NT2/D1 (cell line): ENCODE data around the gene LRCH2.

Experiments
- DNase-seq: peaks from one replicate; pipeline ENCODE4 v3.0.0-alpha.2; 2011; ENCODE audit warnings: low read depth, low spot score
- H3K27me3 ChIP-seq: 2 replicates; pipeline ENCODE4 v1.6.0; 2011; ENCODE audit warnings: mild to moderate bottlenecking; ENCODE audit not compliant: insufficient read length, insufficient read depth
- H3K36me3 ChIP-seq: 2 replicates; pipeline ENCODE4 v1.6.1; 2011; ENCODE audit warnings: mild to moderate bottlenecking, low read length, mixed read lengths; ENCODE audit not compliant: insufficient read depth, insufficient read length
- H3K4me1 ChIP-seq: 2 replicates; pipeline ENCODE4 v1.5.1; 2011; ENCODE audit not compliant: insufficient read depth, insufficient read length
- H3K4me3 ChIP-seq: 2 replicates; pipeline ENCODE4 v1.5.1; 2011; ENCODE audit warnings: low read depth; ENCODE audit not compliant: insufficient read length
- H3K9ac ChIP-seq: 2 replicates; pipeline ENCODE4 v1.6.0; 2011; ENCODE audit warnings: low read depth; ENCODE audit not compliant: insufficient read length
- H3K9me3 ChIP-seq: 2 replicates; pipeline ENCODE4 v1.5.1; 2011; ENCODE audit warnings: mild to moderate bottlenecking, low read length; ENCODE audit not compliant: insufficient read depth
- SUZ12 ChIP-seq: IDR thresholded peaks from 2 replicates; pipeline ENCODE4 v1.6.1; 2011; ENCODE audit not compliant: insufficient read length, insufficient read depth; ENCODE audit errors: extremely low read depth
- YY1 ChIP-seq: IDR thresholded peaks from 2 replicates; pipeline ENCODE4 v1.6.1; 2011; ENCODE audit not compliant: insufficient read length, insufficient read depth
- ZNF274 ChIP-seq: IDR thresholded peaks from 2 replicates; pipeline ENCODE4 v1.6.1; 2011; ENCODE audit warnings: mild to moderate bottlenecking, low read depth, low read length

The LRCH2 gene

GRCh38 chrX:115259238-115259875 is 25.5 kb upstream of the LRCH2 start:
- DNase-seq: no peak

DNA sequence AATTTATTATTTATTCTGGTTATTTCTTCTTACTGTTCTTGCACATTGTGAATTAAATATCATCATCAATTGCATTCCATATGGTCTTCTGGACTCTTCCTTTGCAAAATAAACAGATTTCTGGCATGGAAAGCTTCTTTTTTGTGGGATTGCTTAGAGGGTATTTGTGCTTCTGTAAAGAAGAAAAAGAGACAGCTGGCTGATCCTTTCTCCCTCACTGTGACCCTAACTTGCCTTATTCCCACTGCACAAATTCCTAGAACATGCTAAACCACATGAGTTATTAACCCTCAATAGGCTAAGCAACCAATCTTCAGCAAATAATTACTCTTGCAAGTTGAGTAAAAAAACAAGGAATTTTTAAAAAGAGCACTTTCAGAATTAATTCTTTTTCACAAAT is 23.8 kb upstream of the LRCH2 start:
- Histone ChIP-seq H3K9ac (no peak overlapping the region), H3K27me3 (no peaks in the 10 kb centered on the region), H3K4me3 (no peak overlapping the region), H3K9me3 (no peaks in the 10 kb centered on the region), H3K4me1 (no peaks in the 10 kb centered on the region), H3K36me3 (no peaks in the 10 kb centered on the region)
- TF ChIP-seq ZNF274 (no peak), SUZ12 (no peak), YY1 (no peak)
- no peak for DNase-seq

More at GRCh38 chrX:115259238-115259875, 25.5 kb upstream of the LRCH2 start:
- no peaks in the 10 kb centered on the region for H3K4me1 ChIP-seq
- no peak overlapping the region for H3K4me3 ChIP-seq
- TF ChIP-seq ZNF274 (no peak), SUZ12 (no peak), YY1 (no peak)
- no peaks in the 10 kb centered on the region for H3K9me3 ChIP-seq
- no peaks in the 10 kb centered on the region for H3K27me3 ChIP-seq
- H3K9ac ChIP-seq: no peak overlapping the region
- H3K36me3 ChIP-seq: no peaks in the 10 kb centered on the region

GRCh38 chrX:115255003-115255402 is 21.1 kb upstream of the LRCH2 start:
- Histone ChIP-seq H3K36me3 (no peaks in the 10 kb centered on the region), H3K4me3 (no peak overlapping the region), H3K4me1 (no peaks in the 10 kb centered on the region), H3K9me3 (no peaks in the 10 kb centered on the region), H3K27me3 (no peaks in the 10 kb centered on the region), H3K9ac (no peak overlapping the region)
- DNase-seq: no peak
- TF ChIP-seq ZNF274 (no peak), SUZ12 (no peak), YY1 (no peak)

DNA sequence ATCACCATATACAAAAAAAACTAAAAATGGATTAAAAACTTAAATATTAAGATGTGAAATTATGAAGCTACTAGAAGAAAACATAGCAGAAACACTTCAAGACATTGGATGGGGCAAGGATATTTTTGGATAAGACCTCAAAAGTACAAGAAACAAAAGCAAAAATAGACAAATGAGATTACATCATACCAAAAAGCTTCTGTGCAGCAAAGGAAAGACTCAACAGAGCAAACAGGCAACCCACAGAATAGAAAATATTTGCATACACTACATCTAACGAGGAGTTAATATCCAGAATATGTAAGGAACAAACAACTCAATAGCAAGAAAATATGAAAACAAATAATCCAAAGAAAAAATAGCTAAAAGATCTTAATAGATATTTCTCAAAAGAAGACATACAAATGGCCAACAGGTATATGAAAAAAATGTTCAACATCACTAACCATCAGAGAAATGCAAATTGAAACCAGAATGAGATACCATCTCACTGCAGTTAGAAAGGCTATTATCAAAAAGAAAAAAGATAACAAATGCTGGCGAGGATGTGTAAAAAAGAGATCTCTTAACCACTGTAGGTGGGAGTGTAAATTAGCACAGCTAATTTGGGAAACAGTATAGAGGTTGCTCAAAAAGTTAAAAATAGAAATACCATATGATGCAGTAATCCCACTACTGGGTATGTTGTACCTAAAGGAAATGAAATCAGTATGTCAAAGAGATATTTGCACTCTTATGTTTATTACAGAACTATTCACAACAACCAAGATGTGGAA is 17.8 kb upstream of the LRCH2 start:
- DNase-seq: no peak
- H3K9ac ChIP-seq: no peak overlapping the region
- H3K4me3 ChIP-seq: no peak overlapping the region
- no peaks in the 10 kb centered on the region for H3K36me3 ChIP-seq
- TF ChIP-seq YY1: no peak
- TF ChIP-seq ZNF274: no peak
- no peak for TF ChIP-seq SUZ12
- no peaks in the 10 kb centered on the region for H3K4me1 ChIP-seq
- H3K9me3 ChIP-seq: no peaks in the 10 kb centered on the region
- no peaks in the 10 kb centered on the region for H3K27me3 ChIP-seq

DNA sequence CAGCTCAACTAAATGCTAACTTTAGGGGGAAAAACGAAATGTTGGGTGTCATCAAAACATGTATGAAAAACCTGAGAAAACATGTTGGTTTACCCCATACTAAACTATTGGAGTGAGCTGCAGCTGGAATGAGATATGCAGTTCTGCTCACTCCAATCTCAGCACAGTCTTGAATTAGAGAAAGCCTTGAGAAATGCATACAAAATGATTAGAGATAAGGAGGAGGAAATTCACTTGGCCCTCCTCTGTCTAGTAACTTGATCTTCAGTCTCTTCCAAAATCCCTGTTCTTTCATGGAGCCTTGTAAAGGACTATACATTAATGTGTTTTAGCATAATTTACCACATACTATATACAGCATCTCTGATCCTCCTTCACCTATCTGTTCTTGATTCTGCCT is 3.2 kb upstream of the LRCH2 start:
- no peak for TF ChIP-seq ZNF274
- TF ChIP-seq YY1: no peak
- TF ChIP-seq SUZ12: no peak
- H3K4me1 ChIP-seq: no peaks in the 10 kb centered on the region
- no peak overlapping the region for H3K9ac ChIP-seq
- no peak for DNase-seq
- no peak overlapping the region for H3K4me3 ChIP-seq
- no peaks in the 10 kb centered on the region for H3K9me3 ChIP-seq
- peaks cover 26% of the 10 kb centered on the region for H3K27me3 ChIP-seq
- H3K36me3 ChIP-seq: no peaks in the 10 kb centered on the region

DNA sequence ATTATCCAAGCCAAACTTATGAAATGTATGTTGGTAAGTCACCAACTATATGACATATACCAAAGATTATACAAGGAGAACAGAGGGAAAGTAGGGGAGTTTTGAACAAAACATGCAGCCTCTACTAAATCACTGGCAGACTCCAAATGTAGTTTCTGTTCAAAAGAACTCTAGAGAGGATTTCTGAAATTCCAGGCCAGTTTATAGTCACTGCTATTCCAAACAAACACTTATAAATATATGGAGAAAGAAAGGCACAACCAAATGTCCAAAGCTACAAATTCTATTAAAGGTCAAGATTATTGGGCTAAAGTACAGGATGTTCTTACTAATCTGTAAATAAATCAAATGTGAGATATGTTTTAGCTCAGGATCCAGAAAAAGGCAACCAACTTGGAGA is 2.7 kb upstream of the LRCH2 start:
- Histone ChIP-seq H3K4me1 (no peaks in the 10 kb centered on the region), H3K9ac (no peak overlapping the region), H3K4me3 (no peak overlapping the region), H3K36me3 (no peaks in the 10 kb centered on the region), H3K27me3 (peaks cover 26% of the 10 kb centered on the region), H3K9me3 (no peaks in the 10 kb centered on the region)
- TF ChIP-seq SUZ12 (no peak), YY1 (no peak), ZNF274 (no peak)
- DNase-seq: no peak

- DNase-seq: no peak
- Histone ChIP-seq H3K36me3 (no peaks in the 10 kb centered on the region), H3K4me3 (peak overlapping the region; percentile 53), H3K4me1 (no peaks in the 10 kb centered on the region), H3K27me3 (peaks cover 26% of the 10 kb centered on the region), H3K9me3 (no peaks in the 10 kb centered on the region), H3K9ac (peak overlapping the region; percentile 68)
- no peak for TF ChIP-seq ZNF274
- no peak for TF ChIP-seq SUZ12
- TF ChIP-seq YY1: no peak
Observed at GRCh38 chrX:115234461-115234860, 565 bp upstream of the LRCH2 start.
